Ectodermal cell (in vitro differentiated cells): ENCODE results near the gene DAGLB.
"Not testable (repeated sequence)": the region's sequence is repeated elsewhere in the genome, so short reads cannot be mapped to it uniquely, and the experiment has no call there.

Source experiments
- H3K27ac ChIP-seq: 2 replicates; pipeline ENCODE4 v1.7.0; 2013; ENCODE audit warnings: mild to moderate bottlenecking, low read depth, low read length; ENCODE audit not compliant: insufficient read depth, poor library complexity, severe bottlenecking
- H3K27me3 ChIP-seq: 2 replicates; pipeline ENCODE4 v1.7.0; 2013; ENCODE audit warnings: mild to moderate bottlenecking, low read length; ENCODE audit not compliant: insufficient read depth, control insufficient read depth, poor library complexity, severe bottlenecking
- H3K36me3 ChIP-seq: one replicate; pipeline ENCODE4 v1.7.0; 2013; ENCODE audit warnings: low read length; ENCODE audit not compliant: control insufficient read depth, insufficient read depth
- H3K4me1 ChIP-seq: one replicate; pipeline ENCODE4 v1.7.0; 2013; ENCODE audit warnings: low read length; ENCODE audit not compliant: control insufficient read depth, insufficient read depth
- H3K4me3 ChIP-seq: 2 replicates; pipeline ENCODE4 v1.7.0; 2013; ENCODE audit warnings: low read depth, low read length, control low read depth; ENCODE audit not compliant: insufficient read depth
- H3K9me3 ChIP-seq: 2 replicates; pipeline ENCODE4 v1.7.0; 2013; ENCODE audit warnings: mild to moderate bottlenecking, low read length, moderate library complexity; ENCODE audit not compliant: control insufficient read depth
- WGBS, 2 experiments: methylation state at CpG; one replicate each; pipeline ENCODE4 v1.1.7; 2013; ENCODE audit warnings: missing lambda C conversion rate in 2 of 2; 5-methylcytosine and 5-hydroxymethylcytosine counted together

DAGLB gene

GRCh38 chr7:6402041-6402440, 45.7 kb downstream of the DAGLB start:
- Histone ChIP-seq H3K4me1 (no peaks in the 10 kb centered on the region), H3K9me3 (no peaks in the 10 kb centered on the region), H3K36me3 (peaks cover 28% of the 10 kb centered on the region), H3K27me3 (no peaks in the 10 kb centered on the region), H3K27ac (no peak overlapping the region), H3K4me3 (no peak overlapping the region)
- 94 to 96% methylated on average over 15 to 17 of the region's 17 CpGs for WGBS, 2 experiments

- Histone ChIP-seq H3K27ac (no peak overlapping the region), H3K4me3 (no peak overlapping the region), H3K9me3 (no peaks in the 10 kb centered on the region), H3K36me3 (peaks cover 28% of the 10 kb centered on the region), H3K4me1 (no peaks in the 10 kb centered on the region), H3K27me3 (no peaks in the 10 kb centered on the region)
- WGBS, 2 experiments = 92 to 96% methylated on average over 10 of the region's 10 CpGs
Measured at GRCh38 chr7:6401536-6401935, 46.2 kb downstream of the DAGLB start.

- H3K36me3 ChIP-seq = peaks cover 19% of the 10 kb centered on the region
- not testable (repeated sequence) for H3K4me1 ChIP-seq, H3K4me3 ChIP-seq, H3K27me3 ChIP-seq, H3K27ac ChIP-seq, H3K9me3 ChIP-seq
- 95 to 96% methylated on average over 19 of the region's 19 CpGs for WGBS, 2 experiments
Measured at GRCh38 chr7:6400243-6401105, 47.3 kb downstream of the DAGLB start.

DNA sequence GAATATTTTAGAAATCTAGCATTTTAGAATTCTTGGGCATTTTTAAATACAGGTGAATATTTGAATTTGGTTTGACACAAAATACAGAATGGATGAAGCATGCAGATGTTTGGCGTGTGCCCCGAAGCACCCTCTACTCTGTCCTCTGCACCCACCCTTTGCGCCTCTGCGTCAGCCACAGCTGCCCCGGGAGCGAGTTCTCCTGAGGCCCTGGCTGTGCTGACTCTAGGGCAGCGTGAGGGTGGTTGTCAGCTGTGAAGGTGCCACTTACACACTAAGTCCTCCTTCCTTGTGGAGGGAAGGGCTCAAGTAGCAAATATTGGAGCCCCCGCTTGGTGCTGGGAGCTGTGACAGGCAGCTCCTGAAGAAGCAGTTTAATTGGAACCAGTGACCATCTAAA, 48.4 kb downstream of the DAGLB start:
- H3K4me1 ChIP-seq = no peaks in the 10 kb centered on the region
- H3K27ac ChIP-seq = no peak overlapping the region

GRCh38 chr7:6398943-6399342, 48.8 kb downstream of the DAGLB start:
- Histone ChIP-seq H3K4me1 (no peaks in the 10 kb centered on the region), H3K27ac (no peak overlapping the region), H3K9me3 (no peaks in the 10 kb centered on the region), H3K27me3 (no peaks in the 10 kb centered on the region), H3K4me3 (no peak overlapping the region), H3K36me3 (peaks cover 17% of the 10 kb centered on the region)
- 91 to 92% methylated on average over 12 of the region's 12 CpGs for WGBS, 2 experiments

More for the DNA sequence above, 48.4 kb downstream of the DAGLB start:
- peaks cover 18% of the 10 kb centered on the region for H3K36me3 ChIP-seq
- no peaks in the 10 kb centered on the region for H3K27me3 ChIP-seq
- WGBS, 2 experiments = 94 to 96% methylated on average over 8 of the region's 8 CpGs
- H3K4me3 ChIP-seq = no peak overlapping the region
- H3K9me3 ChIP-seq = no peaks in the 10 kb centered on the region

- H3K27ac ChIP-seq = not testable (repeated sequence)
- 91 to 93% methylated on average over 15 of the region's 15 CpGs for WGBS, 2 experiments
Measured at GRCh38 chr7:6397759-6398495, 49.8 kb downstream of the DAGLB start.

GRCh38 chr7:6395898-6396595, 51.7 kb downstream of the DAGLB start:
- no peak overlapping the region for H3K27ac ChIP-seq

More at GRCh38 chr7:6397759-6398495, 49.8 kb downstream of the DAGLB start:
- not testable (repeated sequence) for H3K4me1 ChIP-seq, H3K27me3 ChIP-seq, H3K9me3 ChIP-seq, H3K4me3 ChIP-seq
- H3K36me3 ChIP-seq = peaks cover 26% of the 10 kb centered on the region

DNA sequence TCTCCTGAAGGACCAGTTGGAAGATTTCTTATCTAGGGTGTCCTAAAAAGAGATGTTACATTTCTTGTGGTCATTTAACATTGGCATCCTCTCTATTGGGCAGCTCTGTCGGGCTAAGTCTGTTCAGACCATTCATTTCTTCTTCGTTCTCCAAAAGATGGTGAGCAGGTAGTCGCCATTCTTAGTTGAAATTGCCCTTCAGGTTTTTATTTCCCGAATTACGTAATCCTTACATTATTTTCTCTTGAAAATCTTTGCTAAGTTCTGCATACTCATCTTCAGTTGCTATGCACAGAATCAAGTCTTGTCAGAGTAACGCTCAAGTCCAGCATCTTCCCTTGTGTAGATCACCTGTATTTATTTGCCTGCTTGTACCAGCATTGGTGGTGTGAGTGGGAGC, 53.6 kb downstream of the DAGLB start:
- no peaks in the 10 kb centered on the region for H3K27me3 ChIP-seq
- 94 to 96% methylated on average over 6 of the region's 6 CpGs for WGBS, 2 experiments
- no peaks in the 10 kb centered on the region for H3K4me1 ChIP-seq
- no peak overlapping the region for H3K4me3 ChIP-seq
- no peak overlapping the region for H3K27ac ChIP-seq
- H3K36me3 ChIP-seq = peaks cover 20% of the 10 kb centered on the region
- no peaks in the 10 kb centered on the region for H3K9me3 ChIP-seq

More at GRCh38 chr7:6395898-6396595, 51.7 kb downstream of the DAGLB start:
- H3K36me3 ChIP-seq = peaks cover 20% of the 10 kb centered on the region
- H3K9me3 ChIP-seq = no peaks in the 10 kb centered on the region
- H3K4me1 ChIP-seq = no peaks in the 10 kb centered on the region
- 93% methylated on average over 23 of the region's 23 CpGs for WGBS, 2 experiments
- no peaks in the 10 kb centered on the region for H3K27me3 ChIP-seq
- no peak overlapping the region for H3K4me3 ChIP-seq

GRCh38 chr7:6393667-6394056, 54.1 kb downstream of the DAGLB start:
- 94 to 95% methylated on average over 3 of the region's 3 CpGs for WGBS, 2 experiments
- H3K27ac ChIP-seq = no peak overlapping the region
- no peaks in the 10 kb centered on the region for H3K27me3 ChIP-seq
- no peak overlapping the region for H3K4me3 ChIP-seq
- no peaks in the 10 kb centered on the region for H3K9me3 ChIP-seq
- H3K4me1 ChIP-seq = no peaks in the 10 kb centered on the region
- H3K36me3 ChIP-seq = peaks cover 20% of the 10 kb centered on the region
